Globus pallidus (tissue), 1 donor: ENCODE measurements around the gene PREX1.
"Not testable (repeated sequence)": the region's sequence is repeated elsewhere in the genome, so short reads cannot be mapped to it uniquely, and the experiment has no call there.

Experiments used
- DNase-seq: peaks from one replicate; pipeline ENCODE4 v3.0.0-alpha.2; 2015; ENCODE audit warnings: low spot score

The PREX1 gene

DNA sequence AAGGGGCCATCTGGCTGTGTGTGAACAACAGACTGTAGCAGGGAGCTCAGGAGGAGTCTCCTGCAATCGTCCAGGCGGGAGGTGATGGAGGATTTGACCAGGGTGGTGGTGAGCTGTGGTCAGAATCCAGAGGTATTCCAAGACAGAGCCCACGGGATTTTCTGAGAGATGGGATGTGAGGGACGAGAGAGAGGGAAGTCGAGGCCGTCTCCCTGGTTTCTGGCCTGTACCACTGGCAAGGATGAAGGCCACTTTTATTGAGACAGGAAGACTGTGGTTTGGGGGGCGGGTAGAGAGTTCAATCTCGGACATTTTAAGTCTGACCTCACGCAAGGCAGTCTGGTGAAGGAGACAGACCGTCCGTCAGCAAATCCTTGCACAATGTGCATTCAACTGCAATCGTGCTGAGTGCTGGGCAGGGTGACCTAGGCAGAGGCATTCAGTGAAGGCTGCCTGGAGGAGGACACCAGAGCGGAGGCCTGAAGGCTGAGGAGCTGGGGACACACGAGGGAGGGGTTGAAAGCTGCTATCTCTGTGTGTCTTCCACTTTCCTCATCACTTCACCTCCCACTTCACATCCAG lies 53.9 kb downstream of the PREX1 start:
- DNase-seq, result no peak

DNA sequence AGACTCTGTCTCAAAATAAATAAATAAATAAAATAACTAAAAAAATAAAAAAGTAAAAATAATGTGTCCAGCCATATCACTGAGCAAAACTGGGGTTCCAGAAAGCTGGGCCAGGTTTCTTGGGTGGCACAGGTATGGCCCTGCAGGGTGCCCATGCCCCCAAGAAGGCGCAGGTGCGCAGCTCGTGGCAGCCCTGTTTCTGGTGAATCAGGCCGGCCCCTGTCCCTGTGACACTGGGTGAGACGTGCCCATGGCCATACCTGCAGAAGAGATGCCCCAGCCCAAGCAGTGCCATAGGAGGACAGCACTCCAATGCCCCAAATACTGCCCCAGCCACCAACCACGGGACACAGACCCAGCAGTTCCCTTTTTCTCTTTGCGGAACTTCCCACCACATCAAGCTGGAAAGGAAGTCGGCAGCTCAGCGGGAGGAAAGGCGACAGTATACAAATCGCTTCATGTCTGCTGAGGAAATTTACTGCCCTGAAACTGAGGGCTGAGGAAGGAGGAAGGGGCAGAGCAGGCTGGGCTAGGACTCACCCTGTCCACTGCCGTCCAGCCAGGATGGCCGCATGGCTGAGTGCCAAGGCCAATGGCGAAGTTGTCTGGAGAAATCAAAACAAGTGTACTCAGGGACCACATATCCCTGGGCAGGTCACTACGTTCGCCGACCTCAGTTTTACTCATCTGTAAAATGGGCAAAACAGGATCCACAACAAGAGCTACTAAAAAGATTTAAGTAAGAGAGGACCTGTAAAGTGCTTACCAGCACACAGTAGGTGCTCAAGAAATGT lies 55.4 kb downstream of the PREX1 start:
- DNase-seq, result peak; percentile 73

- DNase-seq, result no peak
Observed at GRCh38 chr20:48771542-48771941, 56.3 kb downstream of the PREX1 start.

GRCh38 chr20:48770700-48771442 lies 56.9 kb downstream of the PREX1 start:
- DNase-seq, result no peak

- no peak for DNase-seq
Observed at GRCh38 chr20:48769069-48769983, 58.5 kb downstream of the PREX1 start.

DNA sequence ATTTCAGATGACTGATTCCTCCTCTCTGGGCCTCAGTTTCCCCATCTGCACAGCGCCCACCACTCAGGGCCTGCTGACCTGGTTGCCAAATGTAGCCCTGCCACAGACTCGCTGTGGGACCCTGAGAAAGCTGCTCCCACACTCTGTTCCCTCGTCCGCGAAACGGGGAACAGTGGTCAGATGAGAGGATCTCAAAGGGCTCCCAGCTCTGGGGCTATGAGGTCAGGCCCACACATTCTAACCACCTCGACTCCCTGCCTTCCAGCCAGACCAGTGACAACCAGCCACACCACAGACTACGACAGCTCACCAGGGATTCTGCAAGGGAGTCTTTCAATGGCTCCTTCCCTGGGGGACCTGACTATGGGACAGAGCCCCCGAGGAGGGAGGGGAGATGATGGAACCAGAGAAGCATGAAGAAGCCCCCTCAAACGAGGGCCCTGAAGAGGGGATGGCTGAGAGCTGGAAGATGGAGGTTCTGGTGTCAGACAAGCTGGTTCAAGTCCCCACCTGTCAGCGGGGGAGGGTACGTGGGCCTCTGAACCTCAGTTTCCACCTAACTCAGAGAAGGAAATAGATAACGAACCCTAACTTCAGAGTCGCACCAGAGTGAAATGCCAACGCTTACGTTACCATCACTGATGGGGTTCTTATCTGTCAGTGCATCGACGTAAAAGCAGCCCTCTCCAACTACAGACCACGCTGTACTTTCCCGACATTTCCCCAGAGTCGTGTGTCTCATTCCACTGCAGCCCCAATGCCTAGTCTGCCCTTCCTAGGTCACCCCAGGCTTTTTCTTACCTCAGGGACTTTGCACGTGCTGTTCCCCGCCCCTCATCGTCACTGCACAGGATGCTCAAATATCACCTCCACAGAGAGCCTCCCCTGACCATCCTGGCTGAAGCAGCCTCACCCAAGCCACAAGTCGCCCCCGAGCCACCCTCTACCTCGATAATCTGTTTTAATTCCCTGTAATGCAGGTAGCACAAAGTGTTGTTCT lies 60.5 kb downstream of the PREX1 start:
- DNase-seq, result no peak

DNA sequence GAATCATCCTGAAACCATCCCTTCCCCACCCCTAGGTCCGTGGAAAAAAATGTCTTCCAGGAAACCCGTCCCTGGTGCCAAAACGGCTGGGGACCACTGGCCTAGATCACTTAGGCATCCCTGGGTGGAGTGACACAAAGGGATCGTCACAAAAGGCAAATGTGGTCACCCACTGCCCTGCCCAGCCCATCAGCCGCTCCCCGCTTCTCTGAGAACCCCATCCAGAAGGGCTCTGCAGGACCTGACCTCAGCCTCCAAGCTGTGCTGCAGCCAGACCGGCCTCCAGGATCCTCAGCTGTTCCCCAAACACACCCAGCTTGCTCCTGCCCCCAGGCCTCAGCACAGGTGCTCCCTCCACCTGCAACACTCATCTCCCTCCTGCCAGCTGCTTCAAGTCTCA lies 61.6 kb downstream of the PREX1 start:
- no peak for DNase-seq

DNA sequence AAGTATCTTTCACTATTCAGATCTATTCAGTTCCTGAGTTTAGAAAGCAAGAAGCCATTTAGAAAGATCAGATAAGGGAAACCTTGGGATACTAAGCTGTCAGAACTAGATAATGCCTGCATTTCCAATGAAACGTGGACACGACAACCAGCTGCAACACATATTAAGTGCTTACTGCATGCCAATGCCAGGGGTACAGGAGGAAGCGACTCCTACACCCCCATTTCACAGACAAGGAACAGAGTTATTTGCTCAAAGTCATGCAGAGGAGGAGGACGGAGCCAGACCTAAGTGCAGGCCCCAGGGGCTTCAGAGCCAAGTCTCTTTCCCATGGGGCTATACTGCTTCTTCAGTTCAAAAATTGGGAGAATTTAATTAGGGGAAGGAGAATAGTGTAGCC lies 62.4 kb downstream of the PREX1 start:
- no peak for DNase-seq

- DNase-seq, result no peak
Observed at GRCh38 chr20:48763216-48763914, 64.4 kb downstream of the PREX1 start.

- DNase-seq, result no peak
Observed at GRCh38 chr20:48761874-48762273, 65.9 kb downstream of the PREX1 start.

GRCh38 chr20:48761023-48761785 lies 66.6 kb downstream of the PREX1 start:
- DNase-seq, result no peak

GRCh38 chr20:48760403-48760983 lies 67.3 kb downstream of the PREX1 start:
- no peak for DNase-seq

- DNase-seq, result no peak
Observed at GRCh38 chr20:48759631-48760245, 68.1 kb downstream of the PREX1 start.

DNA sequence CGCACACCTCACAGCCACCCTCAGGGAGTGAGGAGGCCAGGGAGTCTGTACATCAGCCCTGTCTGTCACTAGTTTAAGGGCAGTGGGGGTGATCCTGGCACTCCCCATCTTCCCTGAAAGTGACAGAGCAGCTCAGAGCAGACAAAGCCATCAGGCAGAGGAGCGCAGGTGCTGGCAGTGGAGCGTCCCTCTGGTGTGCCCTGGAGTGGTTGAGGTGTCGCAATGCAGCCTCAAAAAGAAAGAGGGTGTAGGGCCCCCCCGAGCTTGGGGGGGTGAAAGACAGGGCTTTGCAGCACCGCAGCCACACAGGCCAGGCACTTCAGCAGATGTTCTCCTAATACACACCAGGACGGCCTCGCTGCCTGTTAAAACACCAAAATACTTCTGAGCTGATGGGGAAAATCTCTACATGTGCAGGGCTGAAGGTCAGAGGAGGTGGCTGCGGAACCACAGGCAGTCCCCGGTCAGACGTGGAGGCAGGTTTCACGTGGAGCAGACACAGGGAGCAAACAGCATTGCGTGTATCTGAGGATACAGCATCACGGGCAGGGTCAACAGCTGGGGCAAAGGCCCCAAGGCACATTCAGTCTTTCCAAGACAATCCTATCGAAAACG lies 69.5 kb downstream of the PREX1 start:
- no peak for DNase-seq

DNA sequence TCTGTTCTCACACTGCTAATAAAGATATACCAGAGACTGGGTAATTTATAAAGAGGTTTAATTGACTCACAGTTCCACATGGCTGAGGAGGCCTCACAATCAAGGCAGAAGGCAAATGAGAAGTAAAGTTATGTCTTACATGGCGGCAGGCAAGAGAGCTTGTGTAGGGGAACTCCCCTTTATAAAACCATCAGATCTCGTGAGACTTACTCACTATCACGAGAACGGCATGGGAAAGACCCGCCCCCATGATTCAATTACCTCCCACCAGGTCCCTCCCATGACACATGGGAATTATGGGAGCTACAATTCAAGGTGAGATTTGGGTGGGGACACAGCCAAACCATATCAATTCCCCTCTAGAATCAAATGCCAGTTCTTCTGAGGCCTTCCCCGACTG lies 71.0 kb downstream of the PREX1 start:
- DNase-seq, result not testable (repeated sequence)

DNA sequence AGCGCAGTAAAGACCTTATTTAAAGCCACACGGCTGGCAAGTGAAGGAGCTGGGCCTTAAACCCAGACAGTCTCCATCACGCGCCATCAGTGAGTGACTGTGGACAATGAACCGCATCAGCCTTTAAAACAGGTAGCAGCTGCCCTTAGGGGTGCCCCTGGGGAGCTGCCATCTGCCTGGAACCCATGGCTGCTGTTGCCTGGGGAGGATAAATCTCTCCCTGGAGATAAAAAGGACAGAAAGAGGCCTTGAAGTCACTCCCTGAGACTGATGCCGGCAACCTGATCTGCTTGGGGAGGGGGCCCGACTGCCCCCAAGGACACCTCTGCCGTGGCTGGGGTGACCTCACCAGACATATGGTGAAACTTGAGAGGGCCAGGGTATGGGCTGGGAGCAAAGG lies 73.5 kb downstream of the PREX1 start:
- no peak for DNase-seq

DNA sequence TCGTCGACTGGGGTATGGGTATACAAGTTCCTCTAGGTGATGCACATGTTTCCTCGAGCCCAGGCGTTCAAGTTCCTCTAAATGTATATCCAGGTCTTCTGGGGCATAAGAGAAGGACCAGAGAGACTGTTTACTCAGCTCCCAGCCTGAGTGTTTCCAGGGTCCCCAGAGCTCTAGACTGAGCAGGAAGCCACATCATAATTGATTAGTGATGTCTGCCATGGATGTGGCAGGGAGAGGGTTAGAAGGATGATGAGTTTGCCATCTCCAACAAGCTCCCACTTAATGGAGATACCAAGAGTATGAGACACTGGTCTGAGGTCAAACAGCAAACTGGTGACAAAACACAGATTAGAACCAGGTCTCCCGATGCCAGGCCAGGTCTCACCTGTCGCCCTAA lies 74.8 kb downstream of the PREX1 start:
- DNase-seq, result no peak

- no peak for DNase-seq
Observed at GRCh38 chr20:48751871-48752270, 75.9 kb downstream of the PREX1 start.
